ENCODE data around the gene DIP2C. TPM values are rescaled to one million over a fixed set of nuclear protein-coding genes. Genes with fewer than 3 reads are reported as not detected.
"Not testable (repeated sequence)": the region's sequence is repeated elsewhere in the genome, so short reads cannot be mapped to it uniquely, and the experiment has no call there.

Gene DIP2C
- total RNA-seq, 4 donors from 2014 or later: 10.5 to 40.5 (median 19.5) TPM

GRCh38 chr10:306675-307185 is 382.7 kb downstream of the DIP2C start:
- Histone ChIP-seq H3K27ac (no peak overlapping the region), H3K4me1 (no peaks in the 10 kb centered on the region), H3K4me3 (no peak overlapping the region), H3K27me3 (no peaks in the 10 kb centered on the region), H3K36me3 (no peaks in the 10 kb centered on the region), H3K9me3 (no peaks in the 10 kb centered on the region)
- intact Hi-C loops (cut with DNase I; ENCODE audit: low total_unique reads): no loop called here
- TF ChIP-seq POLR2A (IDR thresholded peaks at IDR 0.05): no peak
- DNase-seq: no peak

- intact Hi-C loops (cut with DNase I; ENCODE audit: low total_unique reads): no loop called here
- TF ChIP-seq CTCF (IDR thresholded peaks at IDR 0.05) (no peak), POLR2A (IDR thresholded peaks at IDR 0.05) (no peak)
- no peak for DNase-seq
- no peak overlapping the region for H3K4me3 ChIP-seq
- H3K4me1 ChIP-seq: no peaks in the 10 kb centered on the region
- no peaks in the 10 kb centered on the region for H3K9me3 ChIP-seq
- no peak overlapping the region for H3K27ac ChIP-seq
- no peaks in the 10 kb centered on the region for H3K36me3 ChIP-seq
- no peaks in the 10 kb centered on the region for H3K27me3 ChIP-seq
Measured at GRCh38 chr10:306007-306674, 383.3 kb downstream of the DIP2C start.

- H3K4me3 ChIP-seq: no peak overlapping the region
- no peaks in the 10 kb centered on the region for H3K4me1 ChIP-seq
- H3K36me3 ChIP-seq: no peaks in the 10 kb centered on the region
- no peaks in the 10 kb centered on the region for H3K27me3 ChIP-seq
- H3K27ac ChIP-seq: no peak overlapping the region
- H3K9me3 ChIP-seq: no peaks in the 10 kb centered on the region
- DNase-seq: no peak
- no peak for TF ChIP-seq CTCF (IDR thresholded peaks at IDR 0.05)
- TF ChIP-seq POLR2A (IDR thresholded peaks at IDR 0.05): no peak
- intact Hi-C loops (cut with DNase I; ENCODE audit: low total_unique reads): no loop called here
Measured at GRCh38 chr10:305034-305433, 384.4 kb downstream of the DIP2C start.

- no peak for DNase-seq
- Histone ChIP-seq H3K4me3 (no peak overlapping the region), H3K27ac (no peak overlapping the region), H3K4me1 (no peaks in the 10 kb centered on the region), H3K36me3 (no peaks in the 10 kb centered on the region), H3K9me3 (no peaks in the 10 kb centered on the region), H3K27me3 (no peaks in the 10 kb centered on the region)
- TF ChIP-seq CTCF (IDR thresholded peaks at IDR 0.05) (no peak), POLR2A (IDR thresholded peaks at IDR 0.05) (no peak)
- intact Hi-C loops (cut with DNase I; ENCODE audit: low total_unique reads): no loop called here
Measured at GRCh38 chr10:301536-301935, 387.9 kb downstream of the DIP2C start.

- H3K27me3 ChIP-seq; H3K27ac ChIP-seq; H3K4me3 ChIP-seq; DNase-seq; H3K36me3 ChIP-seq; H3K9me3 ChIP-seq; H3K4me1 ChIP-seq; intact Hi-C loops (cut with DNase I; ENCODE audit: low total_unique reads): not testable (repeated sequence)
Measured at GRCh38 chr10:300580-300979, 388.9 kb downstream of the DIP2C start.

GRCh38 chr10:299969-300368 is 389.5 kb downstream of the DIP2C start:
- no peak overlapping the region for H3K27ac ChIP-seq
- intact Hi-C loops (cut with DNase I; ENCODE audit: low total_unique reads): no loop called here
- H3K36me3 ChIP-seq: no peaks in the 10 kb centered on the region
- DNase-seq: no peak
- no peaks in the 10 kb centered on the region for H3K4me1 ChIP-seq
- H3K4me3 ChIP-seq: no peak overlapping the region
- TF ChIP-seq POLR2A (IDR thresholded peaks at IDR 0.05): no peak
- TF ChIP-seq CTCF (IDR thresholded peaks at IDR 0.05): no peak
- H3K9me3 ChIP-seq: no peaks in the 10 kb centered on the region
- H3K27me3 ChIP-seq: no peaks in the 10 kb centered on the region
